GM23338 (cell line): Measurements from ENCODE around the gene ACADS.

ENCODE experiments used
- CREB1 ChIP-seq: fragments of 250-450 bp; sonication (Bioruptor Pico); IDR thresholded peaks from 2 replicates; pipeline ENCODE4 v1.5.0; 2020; ENCODE audit warnings: low read depth, mild to moderate bottlenecking, moderate library complexity
- EZH2 ChIP-seq: fragments of 200-600 bp; sonication (generic); IDR thresholded peaks from one replicate; pipeline ENCODE4 v1.8.0; 2017; ENCODE audit warnings: antibody characterized with exemption, mild to moderate bottlenecking, low read depth; ENCODE audit not compliant: unreplicated experiment
- EZH2phosphoT487 ChIP-seq: fragments of 200-600 bp; sonication (generic); IDR thresholded peaks from one replicate; pipeline ENCODE4 v1.8.1; 2018; ENCODE audit warnings: antibody characterized with exemption; ENCODE audit not compliant: unreplicated experiment
- NANOG ChIP-seq: IDR thresholded peaks from 2 replicates; pipeline ENCODE4 v1.6.1; 2016; ENCODE audit warnings: antibody characterized with exemption, borderline replicate concordance
- POLR2AphosphoS5 ChIP-seq: IDR thresholded peaks from 2 replicates; pipeline ENCODE4 v1.6.1; 2016; ENCODE audit warnings: antibody characterized with exemption, low read depth
- STAT1 ChIP-seq: IDR thresholded peaks from one replicate; pipeline ENCODE4 v1.6.1; 2016; ENCODE audit warnings: antibody characterized with exemption; ENCODE audit not compliant: unreplicated experiment
- ZNF114 ChIP-seq: fragments of 250-450 bp; sonication (Bioruptor Pico); IDR thresholded peaks from 2 replicates; pipeline ENCODE4 v1.5.0; 2020; ENCODE audit warnings: mild to moderate bottlenecking, moderate library complexity
- ZNF462 ChIP-seq: fragments of 250-450 bp; sonication (Bioruptor Pico); IDR thresholded peaks from 2 replicates; pipeline ENCODE4 v1.5.0; 2020; ENCODE audit warnings: mild to moderate bottlenecking, moderate library complexity
- TF ChIP-seq, protein P1 (sequence below), 2 experiments: fragments of 200-600 bp in 1 of 2; sonication (generic) in 1 of 2; conservative IDR thresholded peaks; 2 replicates each; pipeline versions ENCODE4 v1.5.1 to v1.6.1; 2016 to 2017; ENCODE audit warnings: antibody characterized with exemption in 2 of 2, low read depth in 2 of 2, mild to moderate bottlenecking in 2 of 2, moderate library complexity in 1 of 2
- TF ChIP-seq, protein P2 (sequence below): IDR thresholded peaks from one replicate; pipeline ENCODE4 v1.6.1; 2018; ENCODE audit warnings: antibody characterized with exemption; ENCODE audit not compliant: unreplicated experiment
- TF ChIP-seq, protein P3 (sequence below): IDR thresholded peaks from 2 replicates; pipeline ENCODE4 v1.6.1; 2016; ENCODE audit warnings: antibody characterized with exemption

- TF ChIP-seq, protein P1, sequence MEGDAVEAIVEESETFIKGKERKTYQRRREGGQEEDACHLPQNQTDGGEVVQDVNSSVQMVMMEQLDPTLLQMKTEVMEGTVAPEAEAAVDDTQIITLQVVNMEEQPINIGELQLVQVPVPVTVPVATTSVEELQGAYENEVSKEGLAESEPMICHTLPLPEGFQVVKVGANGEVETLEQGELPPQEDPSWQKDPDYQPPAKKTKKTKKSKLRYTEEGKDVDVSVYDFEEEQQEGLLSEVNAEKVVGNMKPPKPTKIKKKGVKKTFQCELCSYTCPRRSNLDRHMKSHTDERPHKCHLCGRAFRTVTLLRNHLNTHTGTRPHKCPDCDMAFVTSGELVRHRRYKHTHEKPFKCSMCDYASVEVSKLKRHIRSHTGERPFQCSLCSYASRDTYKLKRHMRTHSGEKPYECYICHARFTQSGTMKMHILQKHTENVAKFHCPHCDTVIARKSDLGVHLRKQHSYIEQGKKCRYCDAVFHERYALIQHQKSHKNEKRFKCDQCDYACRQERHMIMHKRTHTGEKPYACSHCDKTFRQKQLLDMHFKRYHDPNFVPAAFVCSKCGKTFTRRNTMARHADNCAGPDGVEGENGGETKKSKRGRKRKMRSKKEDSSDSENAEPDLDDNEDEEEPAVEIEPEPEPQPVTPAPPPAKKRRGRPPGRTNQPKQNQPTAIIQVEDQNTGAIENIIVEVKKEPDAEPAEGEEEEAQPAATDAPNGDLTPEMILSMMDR (conservative IDR thresholded peaks at IDR 0.05; ENCODE audit: low read depth in 2 of 2) = no peak
- TF ChIP-seq, protein P2, sequence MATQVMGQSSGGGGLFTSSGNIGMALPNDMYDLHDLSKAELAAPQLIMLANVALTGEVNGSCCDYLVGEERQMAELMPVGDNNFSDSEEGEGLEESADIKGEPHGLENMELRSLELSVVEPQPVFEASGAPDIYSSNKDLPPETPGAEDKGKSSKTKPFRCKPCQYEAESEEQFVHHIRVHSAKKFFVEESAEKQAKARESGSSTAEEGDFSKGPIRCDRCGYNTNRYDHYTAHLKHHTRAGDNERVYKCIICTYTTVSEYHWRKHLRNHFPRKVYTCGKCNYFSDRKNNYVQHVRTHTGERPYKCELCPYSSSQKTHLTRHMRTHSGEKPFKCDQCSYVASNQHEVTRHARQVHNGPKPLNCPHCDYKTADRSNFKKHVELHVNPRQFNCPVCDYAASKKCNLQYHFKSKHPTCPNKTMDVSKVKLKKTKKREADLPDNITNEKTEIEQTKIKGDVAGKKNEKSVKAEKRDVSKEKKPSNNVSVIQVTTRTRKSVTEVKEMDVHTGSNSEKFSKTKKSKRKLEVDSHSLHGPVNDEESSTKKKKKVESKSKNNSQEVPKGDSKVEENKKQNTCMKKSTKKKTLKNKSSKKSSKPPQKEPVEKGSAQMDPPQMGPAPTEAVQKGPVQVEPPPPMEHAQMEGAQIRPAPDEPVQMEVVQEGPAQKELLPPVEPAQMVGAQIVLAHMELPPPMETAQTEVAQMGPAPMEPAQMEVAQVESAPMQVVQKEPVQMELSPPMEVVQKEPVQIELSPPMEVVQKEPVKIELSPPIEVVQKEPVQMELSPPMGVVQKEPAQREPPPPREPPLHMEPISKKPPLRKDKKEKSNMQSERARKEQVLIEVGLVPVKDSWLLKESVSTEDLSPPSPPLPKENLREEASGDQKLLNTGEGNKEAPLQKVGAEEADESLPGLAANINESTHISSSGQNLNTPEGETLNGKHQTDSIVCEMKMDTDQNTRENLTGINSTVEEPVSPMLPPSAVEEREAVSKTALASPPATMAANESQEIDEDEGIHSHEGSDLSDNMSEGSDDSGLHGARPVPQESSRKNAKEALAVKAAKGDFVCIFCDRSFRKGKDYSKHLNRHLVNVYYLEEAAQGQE = no peak
- TF ChIP-seq EZH2phosphoT487 = no peak
- TF ChIP-seq EZH2 = no peak
- no peak for TF ChIP-seq ZNF114 (CRISPR knock-in tag)
- TF ChIP-seq ZNF462 (CRISPR knock-in tag) = no peak
- TF ChIP-seq STAT1 = no peak
- no peak for TF ChIP-seq POLR2AphosphoS5
- no peak for TF ChIP-seq CREB1 (CRISPR knock-in tag)
- TF ChIP-seq NANOG = no peak
- TF ChIP-seq, protein P3, sequence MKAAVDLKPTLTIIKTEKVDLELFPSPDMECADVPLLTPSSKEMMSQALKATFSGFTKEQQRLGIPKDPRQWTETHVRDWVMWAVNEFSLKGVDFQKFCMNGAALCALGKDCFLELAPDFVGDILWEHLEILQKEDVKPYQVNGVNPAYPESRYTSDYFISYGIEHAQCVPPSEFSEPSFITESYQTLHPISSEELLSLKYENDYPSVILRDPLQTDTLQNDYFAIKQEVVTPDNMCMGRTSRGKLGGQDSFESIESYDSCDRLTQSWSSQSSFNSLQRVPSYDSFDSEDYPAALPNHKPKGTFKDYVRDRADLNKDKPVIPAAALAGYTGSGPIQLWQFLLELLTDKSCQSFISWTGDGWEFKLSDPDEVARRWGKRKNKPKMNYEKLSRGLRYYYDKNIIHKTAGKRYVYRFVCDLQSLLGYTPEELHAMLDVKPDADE = no peak
Observed at GRCh38 chr12:120684523-120684932, 41.1 kb upstream of the ACADS start.
